D341Med (cell line): ENCODE measurements around the gene GALM.
"Not testable (repeated sequence)": the region's sequence is repeated elsewhere in the genome, so short reads cannot be mapped to it uniquely, and the experiment has no call there.

ENCODE experiments used
- DNase-seq: peaks from one replicate; pipeline ENCODE4 v3.0.0; 2012; ENCODE audit warnings: low spot score

Gene GALM

GRCh38 chr2:38740851-38741731 is 75.2 kb downstream of the GALM start:
- DNase-seq: no peak

GRCh38 chr2:38742797-38743559 is 77.1 kb downstream of the GALM start:
- no peak for DNase-seq

GRCh38 chr2:38743672-38744398 is 77.9 kb downstream of the GALM start:
- DNase-seq: no peak

- no peak for DNase-seq
These were observed 78.5 kb downstream of the GALM start for GRCh38 chr2:38744399-38744780.

- no peak for DNase-seq
These were observed 79.4 kb downstream of the GALM start for GRCh38 chr2:38745267-38745666.

- DNase-seq: no peak
These were observed 81.1 kb downstream of the GALM start for GRCh38 chr2:38747007-38747424.

GRCh38 chr2:38747819-38748218 is 81.9 kb downstream of the GALM start:
- no peak for DNase-seq

- DNase-seq: no peak
These were observed 82.5 kb downstream of the GALM start for GRCh38 chr2:38748391-38748790.

- no peak for DNase-seq
These were observed 83.3 kb downstream of the GALM start for GRCh38 chr2:38748943-38749804.

- DNase-seq: peak; percentile 67
These were observed 84.3 kb downstream of the GALM start for GRCh38 chr2:38750011-38750890.

GRCh38 chr2:38750891-38751595 is 85.1 kb downstream of the GALM start, which contains the start of gene SRSF7:
Gene SRSF7 (minus strand): TSS chr2:38751361. CDS start chr2:38751256, 105 bp downstream.
- peak; percentile 93 for DNase-seq

GRCh38 chr2:38751596-38752410 is 85.9 kb downstream of the GALM start:
- no peak for DNase-seq

GRCh38 chr2:38754049-38754448 is 88.1 kb downstream of the GALM start:
- DNase-seq: no peak

- DNase-seq: no peak
These were observed 88.6 kb downstream of the GALM start for GRCh38 chr2:38754506-38754905.

- DNase-seq: not testable (repeated sequence)
These were observed 90.0 kb downstream of the GALM start for GRCh38 chr2:38755891-38756290.

- DNase-seq: no peak
These were observed 97.3 kb downstream of the GALM start for GRCh38 chr2:38763228-38763627.

- no peak for DNase-seq
These were observed 97.8 kb downstream of the GALM start for GRCh38 chr2:38763728-38764127.

- DNase-seq: no peak
These were observed 99.2 kb downstream of the GALM start for GRCh38 chr2:38765149-38765548.

GRCh38 chr2:38765551-38765950 is 99.6 kb downstream of the GALM start:
- DNase-seq: no peak
